IPS-18c (cell line): ENCODE measurements around the gene WBP1.

Experiments
- H3K4me3 ChIP-seq: 2 replicates; pipeline ENCODE4 v1.7.0; 2013; ENCODE audit warnings: low read depth, mild to moderate bottlenecking, low read length, moderate library complexity; ENCODE audit not compliant: insufficient read depth
- H3K9me3 ChIP-seq: one replicate; pipeline ENCODE4 v1.6.1; 2013; ENCODE audit warnings: mild to moderate bottlenecking, low read length, moderate library complexity; ENCODE audit not compliant: control insufficient read depth, insufficient read depth

WBP1 gene

GRCh38 chr2:74489906-74490305 is 31.7 kb downstream of the WBP1 start:
- H3K9me3 ChIP-seq, result no peaks in the 10 kb centered on the region

GRCh38 chr2:74491648-74492544 is 33.7 kb downstream of the WBP1 start:
- Histone ChIP-seq H3K9me3 (no peaks in the 10 kb centered on the region), H3K4me3 (no peak overlapping the region)

More at GRCh38 chr2:74489906-74490305, 31.7 kb downstream of the WBP1 start:
- no peak overlapping the region for H3K4me3 ChIP-seq

- no peaks in the 10 kb centered on the region for H3K9me3 ChIP-seq
- no peak overlapping the region for H3K4me3 ChIP-seq
Measured at GRCh38 chr2:74493546-74493945, 35.3 kb downstream of the WBP1 start.

GRCh38 chr2:74495440-74495839 is 37.2 kb downstream of the WBP1 start:
- Histone ChIP-seq H3K4me3 (no peak overlapping the region), H3K9me3 (no peaks in the 10 kb centered on the region)

GRCh38 chr2:74496997-74497776 is 38.9 kb downstream of the WBP1 start:
- Histone ChIP-seq H3K4me3 (peak overlapping the region; percentile 55), H3K9me3 (no peaks in the 10 kb centered on the region)

- H3K9me3 ChIP-seq, result no peaks in the 10 kb centered on the region
- peak overlapping the region; percentile 55 for H3K4me3 ChIP-seq
Measured at GRCh38 chr2:74497777-74498499, 39.7 kb downstream of the WBP1 start.

- no peaks in the 10 kb centered on the region for H3K9me3 ChIP-seq
- H3K4me3 ChIP-seq, result peak overlapping the region; percentile 55
Measured at GRCh38 chr2:74498500-74499266, 40.4 kb downstream of the WBP1 start.

- Histone ChIP-seq H3K9me3 (no peaks in the 10 kb centered on the region), H3K4me3 (peak within 1 kb of the TSS; percentile 55)
Measured at GRCh38 chr2:74499267-74499939, 41.2 kb downstream of the WBP1 start, which contains the start of gene LBX2. Gene LBX2 (minus strand): TSS chr2:74499603. CDS start chr2:74499537, 66 bp downstream.

GRCh38 chr2:74499940-74500577 is 41.8 kb downstream of the WBP1 start:
- Histone ChIP-seq H3K9me3 (no peaks in the 10 kb centered on the region), H3K4me3 (peak overlapping the region; percentile 55)

- Histone ChIP-seq H3K9me3 (no peaks in the 10 kb centered on the region), H3K4me3 (no peak overlapping the region)
Measured at GRCh38 chr2:74500578-74500946, 42.3 kb downstream of the WBP1 start.

- Histone ChIP-seq H3K4me3 (0 out of 2 replicates have a peak overlapping the region, but pooled peaks have one; percentile 68), H3K9me3 (no peaks in the 10 kb centered on the region)
Measured at GRCh38 chr2:74501335-74502071, 43.3 kb downstream of the WBP1 start.

GRCh38 chr2:74502147-74502719 is 44.0 kb downstream of the WBP1 start:
- Histone ChIP-seq H3K4me3 (peak overlapping the region; percentile 68), H3K9me3 (no peaks in the 10 kb centered on the region)

GRCh38 chr2:74502720-74503505 is 44.7 kb downstream of the WBP1 start:
- no peaks in the 10 kb centered on the region for H3K9me3 ChIP-seq
- peak overlapping the region; percentile 68 for H3K4me3 ChIP-seq
